Activated naive CD4-positive, alpha-beta T cell treated with anti-CD3 and anti-CD28 coated beads for 36 hours (primary cell): ENCODE data around the gene WFIKKN2. TPM values are rescaled to one million over a fixed set of nuclear protein-coding genes. Genes with fewer than 3 reads are reported as not detected.

Experiments
- CTCF ChIA-PET: fragments of 350-600 bp; sonication (Branson Sonifier 250); formaldehyde crosslinking; loops from one replicate; lab custom pipeline; 2021; ENCODE audit warnings: antibody characterized with exemption; lab: Charles Lee
- DNase-seq: peaks from one replicate; pipeline ENCODE4 v3.0.0-alpha.2; 2020
- H3K27ac Mint-ChIP-seq: one replicate; pipeline ENCODE4 v1.8.0; 2021; ENCODE audit warnings: mild to moderate bottlenecking, mixed read lengths
- H3K27me3 Mint-ChIP-seq: one replicate; pipeline ENCODE4 v1.8.0; 2021; ENCODE audit warnings: low read depth, mixed read lengths
- H3K36me3 Mint-ChIP-seq: one replicate; pipeline ENCODE4 v1.8.0; 2021; ENCODE audit warnings: low read depth, mixed read lengths
- H3K4me1 Mint-ChIP-seq: one replicate; pipeline ENCODE4 v1.8.0; 2021; ENCODE audit warnings: low read depth, mixed read lengths
- H3K4me3 Mint-ChIP-seq: one replicate; pipeline ENCODE4 v1.8.0; 2021; ENCODE audit warnings: mild to moderate bottlenecking, moderate library complexity, mixed read lengths
- H3K9me3 Mint-ChIP-seq: one replicate; pipeline ENCODE4 v1.8.0; 2021; ENCODE audit warnings: mixed read lengths
- intact Hi-C: fragments of 100-400 bp; cut with micrococcal nuclease; formaldehyde crosslinking; loops from one replicate; pipeline ENCODE4 v1.15.1; 2023
- total RNA-seq, 2 experiments: library from RNA; stranded (reverse); gene quantifications; one replicate each; pipeline ENCODE4 v1.2.3, GENCODE V29; 2021

WFIKKN2 gene
- total RNA-seq, 2 experiments from 2014 or later = not detected

DNA sequence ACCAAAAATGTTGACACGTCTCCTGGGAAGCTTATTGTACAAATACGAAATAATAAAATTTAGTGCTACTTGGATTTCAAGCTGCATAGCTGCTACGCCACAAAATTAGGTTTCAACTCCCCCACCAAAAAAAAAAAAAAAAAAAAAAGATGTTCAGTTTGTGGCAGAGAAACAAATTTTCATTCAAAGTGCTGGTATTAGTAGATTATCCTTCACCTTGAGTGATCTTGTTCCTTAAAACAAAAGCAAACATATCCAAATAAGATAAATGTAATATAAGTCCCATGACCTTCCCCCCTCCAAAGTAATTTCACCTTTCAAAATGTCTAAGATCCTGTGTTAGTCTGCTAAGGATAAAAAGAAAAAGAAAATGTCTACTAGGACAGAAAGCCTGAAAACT lies 28.5 kb downstream of the WFIKKN2 start:
- peaks cover 46% of the 10 kb centered on the region for H3K4me1 Mint-ChIP-seq
- H3K9me3 Mint-ChIP-seq = no peaks in the 10 kb centered on the region
- H3K27ac Mint-ChIP-seq = peak overlapping the region; percentile 96
- peaks cover 19% of the 10 kb centered on the region for H3K36me3 Mint-ChIP-seq
- intact Hi-C loops = loop anchor here (1.0 kb wide), 1 partner anchor 86 kb away; no protein-coding TSS in a partner anchor
- CTCF ChIA-PET = interaction anchor here (0.7 to 4.6 kb wide), 6 partner anchors 11 to 102 kb away, joined by 3 to 43 read pairs (median 5); no protein-coding TSS in a partner anchor
- no peaks in the 10 kb centered on the region for H3K27me3 Mint-ChIP-seq
- DNase-seq = no peak
- H3K4me3 Mint-ChIP-seq = peak overlapping the region; percentile 23

DNA sequence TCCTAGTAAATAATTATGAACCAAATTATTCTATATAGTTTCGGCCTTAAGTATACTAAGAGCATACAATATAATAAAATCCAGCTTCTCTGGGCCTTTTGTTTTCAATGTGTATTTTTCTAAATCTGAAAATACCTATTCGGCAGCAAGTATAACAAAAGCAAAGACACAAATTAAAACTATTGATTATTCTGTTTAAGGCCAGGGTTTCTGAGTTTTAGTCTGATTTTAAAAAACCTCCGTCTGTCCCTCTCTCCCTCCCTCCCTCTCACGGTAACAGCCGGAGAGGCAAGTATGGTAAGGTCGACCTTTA lies 29.3 kb downstream of the WFIKKN2 start:
- no peaks in the 10 kb centered on the region for H3K9me3 Mint-ChIP-seq
- intact Hi-C loops = loop anchor here (1.0 to 5.0 kb wide), 5 partner anchors 12 to 303 kb away; partner anchors contain the start of genes ANKRD40 and NME2
- CTCF ChIA-PET = interaction anchor here (1.7 to 4.6 kb wide), 2 partner anchors 9 to 12 kb away, joined by 9 to 43 read pairs; no protein-coding TSS in a partner anchor
- peaks cover 48% of the 10 kb centered on the region for H3K4me1 Mint-ChIP-seq
- DNase-seq = no peak
- no peaks in the 10 kb centered on the region for H3K27me3 Mint-ChIP-seq
- H3K36me3 Mint-ChIP-seq = peaks cover 19% of the 10 kb centered on the region
- H3K27ac Mint-ChIP-seq = peak overlapping the region; percentile 96
- peak overlapping the region; percentile 97 for H3K4me3 Mint-ChIP-seq

DNA sequence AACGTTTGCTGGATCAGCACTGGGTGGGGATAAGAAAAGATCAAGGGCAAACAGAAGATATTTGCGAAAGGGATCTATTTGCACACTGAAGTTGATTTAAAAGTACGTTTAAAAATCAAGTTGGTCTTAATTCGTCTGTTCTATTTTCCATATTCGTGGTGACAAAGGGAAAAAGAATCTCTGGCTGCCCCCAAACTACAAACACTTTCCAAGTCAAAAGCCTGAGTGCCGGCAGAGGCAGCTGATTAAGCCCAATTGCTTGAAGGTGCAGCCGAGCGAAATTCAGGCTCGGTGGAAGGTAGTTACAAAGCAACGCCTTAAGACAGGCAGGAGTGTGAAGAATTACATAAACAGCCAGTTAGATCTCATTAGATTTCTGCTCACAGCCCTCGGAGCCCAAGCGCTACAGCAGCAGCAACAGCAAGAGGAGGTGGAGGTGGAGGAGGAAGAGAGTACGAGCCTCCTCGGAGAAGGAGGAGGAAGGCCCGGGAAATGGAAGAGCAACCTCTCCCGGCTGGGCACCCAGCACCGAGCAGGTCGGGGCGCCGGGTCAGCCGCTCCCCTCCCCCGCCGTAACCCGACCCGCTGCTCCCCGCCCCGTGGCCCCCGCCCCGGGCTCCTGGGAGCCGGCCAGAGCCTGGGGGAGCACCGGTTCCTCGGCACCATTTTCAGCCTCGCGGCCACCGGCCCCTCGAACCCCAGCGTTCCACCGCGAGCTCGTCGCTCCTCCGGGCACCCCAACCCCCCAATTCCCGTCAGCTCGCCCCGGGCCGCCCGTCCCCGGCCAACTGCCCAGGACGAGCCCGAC lies 29.9 kb downstream of the WFIKKN2 start:
- Mint-ChIP-seq H3K4me3 (peak overlapping the region; percentile 97), H3K27ac (peak overlapping the region; percentile 96), H3K27me3 (no peaks in the 10 kb centered on the region), H3K9me3 (no peaks in the 10 kb centered on the region), H3K4me1 (peaks cover 47% of the 10 kb centered on the region), H3K36me3 (peaks cover 19% of the 10 kb centered on the region)
- CTCF ChIA-PET = interaction anchor here (1.5 to 4.6 kb wide), 3 partner anchors 9 to 44 kb away, joined by 5 to 43 read pairs (median 9); no protein-coding TSS in a partner anchor
- peak; percentile 63 for DNase-seq
- intact Hi-C loops = loop anchor here (1.0 to 5.0 kb wide), 5 partner anchors 13 to 302 kb away; partner anchors contain the start of genes ANKRD40 and NME2

DNA sequence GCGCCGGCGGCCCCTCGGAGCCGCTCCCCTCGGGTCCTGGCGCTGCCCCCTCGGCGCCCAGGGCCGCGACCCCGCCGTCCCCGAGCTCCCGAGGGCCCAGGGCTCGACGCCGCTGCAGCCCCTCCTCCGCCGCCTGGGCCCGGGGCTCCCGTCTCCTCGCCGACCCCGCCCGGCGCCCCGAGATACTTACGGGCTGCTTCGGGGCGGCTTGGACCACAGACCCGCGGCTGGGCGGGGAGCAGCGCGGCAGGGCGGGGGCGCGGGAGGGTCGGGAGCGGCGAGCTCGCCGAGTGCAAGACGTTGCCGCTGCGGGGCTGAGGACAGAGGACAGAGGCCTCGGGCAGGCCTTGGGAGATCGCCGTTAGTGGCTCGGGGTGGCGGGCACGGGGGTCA lies 30.5 kb downstream of the WFIKKN2 start:
- H3K27me3 Mint-ChIP-seq = no peaks in the 10 kb centered on the region
- H3K4me1 Mint-ChIP-seq = peaks cover 45% of the 10 kb centered on the region
- peak overlapping the region; percentile 71 for H3K27ac Mint-ChIP-seq
- CTCF ChIA-PET = interaction anchor here (1.5 to 4.6 kb wide), 3 partner anchors 10 to 44 kb away, joined by 5 to 43 read pairs (median 9); no protein-coding TSS in a partner anchor
- no peak for DNase-seq
- peak overlapping the region; percentile 90 for H3K4me3 Mint-ChIP-seq
- H3K36me3 Mint-ChIP-seq = peaks cover 19% of the 10 kb centered on the region
- intact Hi-C loops = loop anchor here (1.0 to 5.0 kb wide), 11 partner anchors 14 to 717 kb away; partner anchors contain the start of genes ANKRD40, LUC7L3, MBTD1 and NME1
- H3K9me3 Mint-ChIP-seq = no peaks in the 10 kb centered on the region

DNA sequence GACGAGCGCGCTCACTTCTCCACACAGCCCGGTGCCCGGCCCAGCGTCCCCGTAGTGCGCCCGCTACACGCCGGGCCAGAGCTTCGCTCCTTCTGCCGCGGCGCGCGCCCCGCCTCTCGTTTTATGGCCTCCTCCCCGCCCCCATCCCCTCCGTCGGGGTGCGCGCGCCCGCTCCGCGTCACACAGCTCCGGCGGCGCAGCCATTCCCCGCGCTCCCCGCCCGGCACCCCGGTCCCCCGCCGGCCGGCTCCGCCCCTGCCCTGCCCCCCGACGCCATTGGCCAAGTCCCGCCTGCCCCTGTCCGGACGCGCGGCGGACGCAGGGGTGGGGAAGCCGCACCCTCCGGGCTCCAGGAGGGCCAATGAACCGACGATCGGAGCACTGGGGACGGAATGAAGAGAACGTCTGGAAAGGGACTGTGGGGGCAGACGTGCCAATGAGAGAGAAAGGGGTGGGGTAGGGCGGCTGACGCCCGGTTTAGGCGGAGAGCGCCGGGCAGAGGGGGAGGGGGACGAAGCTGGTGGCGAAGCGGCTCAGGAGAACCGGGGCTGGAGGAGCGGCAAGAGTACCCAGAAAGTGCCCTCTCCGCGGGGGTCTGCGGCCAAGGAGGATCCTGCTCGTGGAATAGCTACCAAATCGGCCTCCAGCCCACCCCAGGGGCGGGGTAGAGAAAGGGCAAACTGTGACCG lies 31.0 kb downstream of the WFIKKN2 start, which contains the start of gene TOB1:
TOB1 (minus strand) TSS at position 94 of the 689 bp plus-strand sequence. CDS start 2,337 bp downstream, outside the sequence.
- CTCF ChIA-PET = interaction anchor here (1.2 to 4.6 kb wide), 4 partner anchors 14 to 89 kb away, joined by 3 to 43 read pairs (median 4); no protein-coding TSS in a partner anchor
- intact Hi-C loops = loop anchor here (1.0 to 5.0 kb wide), 8 partner anchors 147 to 718 kb away; partner anchors contain the start of genes ANKRD40, LUC7L3, MBTD1 and NME1
- Mint-ChIP-seq H3K36me3 (peaks cover 18% of the 10 kb centered on the region), H3K9me3 (no peaks in the 10 kb centered on the region), H3K4me3 (peak within 1 kb of the TSS; percentile 97), H3K4me1 (peaks cover 46% of the 10 kb centered on the region), H3K27ac (peak within 1 kb of the TSS; percentile 96), H3K27me3 (no peaks in the 10 kb centered on the region)
- DNase-seq = peak; percentile 97

DNA sequence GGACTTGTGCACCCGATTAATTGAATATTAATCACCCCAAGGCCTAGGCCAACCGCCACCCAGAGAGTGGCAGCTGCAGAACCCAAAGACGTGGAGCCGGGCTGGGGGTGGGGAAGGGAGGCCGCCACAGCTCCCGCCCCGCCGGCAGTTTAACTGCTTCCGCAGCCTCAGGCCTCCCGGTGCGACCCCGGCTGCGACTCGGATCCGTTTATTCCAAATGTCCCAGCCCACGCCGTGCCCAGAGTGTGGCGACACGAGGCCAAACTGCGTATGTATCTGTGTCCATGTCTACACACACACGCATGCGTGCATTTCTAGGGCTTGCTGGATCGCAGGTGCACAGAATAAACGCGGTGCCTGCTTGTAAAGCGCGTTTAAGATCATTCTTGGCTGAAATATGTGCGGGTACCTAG lies 31.6 kb downstream of the WFIKKN2 start:
- Mint-ChIP-seq H3K4me1 (peaks cover 46% of the 10 kb centered on the region), H3K36me3 (peaks cover 14% of the 10 kb centered on the region), H3K9me3 (no peaks in the 10 kb centered on the region), H3K27ac (peak overlapping the region; percentile 96), H3K4me3 (peak overlapping the region; percentile 90), H3K27me3 (no peaks in the 10 kb centered on the region)
- intact Hi-C loops = loop anchor here (1.0 to 5.0 kb wide), 12 partner anchors 20 to 718 kb away; partner anchors contain the start of genes ANKRD40, LUC7L3, MBTD1 and NME1
- peak; percentile 73 for DNase-seq
- CTCF ChIA-PET = interaction anchor here (1.2 to 4.6 kb wide), 3 partner anchors 14 to 88 kb away, joined by 3 to 43 read pairs (median 4); no protein-coding TSS in a partner anchor

DNA sequence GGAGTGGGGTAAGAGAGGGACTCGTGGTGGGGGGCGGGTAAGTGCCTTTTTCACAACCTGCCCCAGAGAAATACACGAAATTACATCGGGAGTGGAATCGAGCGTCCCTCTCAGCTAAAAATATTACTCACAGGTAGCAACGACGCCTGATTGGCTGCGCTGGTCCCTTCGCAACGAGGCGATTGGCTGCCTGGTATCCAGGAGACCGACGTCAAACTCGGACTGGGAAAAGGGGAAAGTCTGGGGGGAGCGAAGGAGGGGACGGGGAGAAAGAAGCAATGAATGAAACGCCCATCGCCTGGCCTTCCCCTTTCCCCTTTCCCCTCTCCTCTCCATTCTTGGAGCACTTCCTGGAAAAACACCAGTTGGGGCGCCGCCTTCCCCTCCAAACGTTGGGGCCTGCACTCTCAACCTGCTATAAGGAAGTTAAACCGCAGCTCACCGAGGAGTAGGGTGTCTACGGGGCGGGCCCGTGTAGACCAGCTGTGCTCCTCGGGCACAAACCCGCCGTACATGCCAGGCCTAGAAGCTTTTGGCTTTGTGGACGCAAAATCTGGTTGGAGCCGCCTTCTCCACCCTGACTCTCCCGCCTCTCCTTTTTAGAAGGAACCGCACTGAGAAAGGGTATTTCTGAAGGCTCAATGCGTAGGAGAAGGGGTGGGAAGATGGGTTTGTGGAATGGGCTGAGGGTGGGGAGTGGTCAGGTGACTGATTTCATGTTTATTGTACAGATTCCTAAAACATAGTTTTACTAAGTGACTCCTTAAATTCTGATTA lies 32.2 kb downstream of the WFIKKN2 start:
- CTCF ChIA-PET = interaction anchor here (1.0 to 1.4 kb wide), 3 partner anchors 15 to 88 kb away, joined by 3 to 4 read pairs (median 3); no protein-coding TSS in a partner anchor
- Mint-ChIP-seq H3K27me3 (no peaks in the 10 kb centered on the region), H3K4me3 (peak overlapping the region; percentile 90), H3K27ac (peak overlapping the region; percentile 96), H3K9me3 (no peaks in the 10 kb centered on the region), H3K36me3 (peaks cover 13% of the 10 kb centered on the region), H3K4me1 (peaks cover 50% of the 10 kb centered on the region)
- DNase-seq = peak; percentile 93
- intact Hi-C loops = loop anchor here (1.0 to 5.0 kb wide), 8 partner anchors 20 to 719 kb away; partner anchors contain the start of genes ANKRD40 and NME2

DNA sequence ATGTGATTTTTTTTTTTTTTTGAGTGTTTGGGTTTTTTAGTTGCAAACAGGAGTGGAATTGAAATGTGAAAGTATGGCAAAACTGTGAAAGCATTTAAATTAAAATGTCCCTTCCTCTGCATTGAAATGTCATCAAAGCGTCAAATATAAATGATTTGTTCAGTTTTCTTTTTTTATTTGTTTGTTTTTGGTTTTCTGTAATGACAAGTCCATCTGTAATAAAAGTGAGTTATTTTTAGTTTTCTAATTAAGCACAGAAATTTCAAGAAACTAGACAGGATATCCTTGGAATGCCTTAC lies 32.7 kb downstream of the WFIKKN2 start:
- intact Hi-C loops = loop anchor here (5.0 kb wide), 2 partner anchors 161 to 299 kb away; partner anchors contain the start of genes ANKRD40 and NME2
- H3K4me1 Mint-ChIP-seq = peaks cover 52% of the 10 kb centered on the region

DNA sequence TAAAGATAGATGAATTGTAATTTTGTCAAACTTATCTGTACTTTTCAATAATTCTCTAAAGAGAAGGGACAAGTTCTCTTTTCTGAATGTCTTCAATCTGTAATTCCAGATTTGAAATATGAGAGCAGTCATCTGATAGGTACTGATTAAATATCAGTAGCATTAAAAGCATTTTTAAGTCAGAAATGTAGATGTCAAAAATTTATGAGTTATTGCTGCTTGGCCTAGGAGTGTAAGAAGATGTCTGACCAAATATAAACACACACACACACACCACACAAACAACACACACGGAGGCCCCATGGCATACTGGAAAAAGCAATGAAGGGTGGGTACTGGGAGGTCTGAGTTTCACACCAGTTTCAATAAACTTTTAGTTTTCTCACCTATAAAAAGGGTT lies 33.2 kb downstream of the WFIKKN2 start:
- intact Hi-C loops = loop anchor here (5.0 kb wide), 2 partner anchors 161 to 299 kb away; partner anchors contain the start of genes ANKRD40 and NME2
- Mint-ChIP-seq H3K9me3 (no peaks in the 10 kb centered on the region), H3K36me3 (peaks cover 6% of the 10 kb centered on the region), H3K4me1 (peaks cover 51% of the 10 kb centered on the region), H3K27me3 (no peaks in the 10 kb centered on the region), H3K4me3 (peak overlapping the region; percentile 90), H3K27ac (no peak overlapping the region)
- CTCF ChIA-PET = interaction anchor here (0.7 kb wide), 1 partner anchor 8 kb away, joined by 3 read pairs; no protein-coding TSS in a partner anchor
- DNase-seq = no peak

More for the DNA sequence above, 32.7 kb downstream of the WFIKKN2 start:
- Mint-ChIP-seq H3K4me3 (peak overlapping the region; percentile 90), H3K27ac (peak overlapping the region; percentile 96), H3K9me3 (no peaks in the 10 kb centered on the region), H3K36me3 (peaks cover 9% of the 10 kb centered on the region), H3K27me3 (no peaks in the 10 kb centered on the region)
- no peak for DNase-seq
- CTCF ChIA-PET = interaction anchor here (1.0 kb wide), 1 partner anchor 16 kb away, joined by 3 read pairs; no protein-coding TSS in a partner anchor

DNA sequence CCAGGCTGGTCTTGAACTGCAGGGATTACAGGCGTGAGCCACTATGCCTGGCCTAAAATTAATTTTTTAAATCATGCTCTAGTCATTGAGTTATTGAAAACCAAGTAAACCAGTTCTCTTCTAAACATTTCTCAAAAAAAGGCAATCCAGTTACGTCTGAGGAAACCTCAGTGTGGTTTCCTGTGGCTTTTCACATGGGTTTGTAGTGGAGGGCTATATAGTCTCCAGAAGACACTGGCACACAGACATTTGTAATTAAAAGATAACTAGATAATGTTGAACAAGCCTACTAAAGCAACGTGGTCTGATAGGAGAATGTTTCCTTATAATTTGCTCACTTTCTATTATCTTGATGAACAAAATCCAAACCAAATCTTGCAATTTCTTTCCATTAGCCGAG lies 36.0 kb downstream of the WFIKKN2 start:
- Mint-ChIP-seq H3K27me3 (no peaks in the 10 kb centered on the region), H3K4me1 (peaks cover 45% of the 10 kb centered on the region), H3K36me3 (no peaks in the 10 kb centered on the region), H3K9me3 (no peaks in the 10 kb centered on the region), H3K27ac (peak overlapping the region; percentile 69), H3K4me3 (peak overlapping the region; percentile 56)
- CTCF ChIA-PET = interaction anchor here (0.7 to 4.4 kb wide), 5 partner anchors 13 to 150 kb away, joined by 3 to 9 read pairs (median 3); no protein-coding TSS in a partner anchor
- intact Hi-C loops = loop anchor here (1.0 kb wide), 1 partner anchor 39 kb away; no protein-coding TSS in a partner anchor
- DNase-seq = peak; percentile 61
